Myocyte (in vitro differentiated cells): ENCODE data around the gene CSF1. TPM values are rescaled to one million over a fixed set of nuclear protein-coding genes. Genes with fewer than 3 reads are reported as not detected.
A peak's percentile ranks its signal among the peaks of the same experiment; 100 is the strongest.

Experiments used
- DNase-seq: peaks from one replicate; pipeline ENCODE4 v3.0.0-alpha.2; 2012; ENCODE audit warnings: low read depth
- total RNA-seq: library from RNA; depleted of rRNA; stranded (reverse); fragments of >200 nt; gene quantifications from 2 replicates; pipeline ENCODE4 v1.2.3, GENCODE V29; 2014

CSF1 gene
- total RNA-seq, 1 donor from 2014 or later, result 33.8 TPM

- no peak for DNase-seq
Observed at GRCh38 chr1:109882288-109883245, 28.1 kb upstream of the CSF1 start.

DNA sequence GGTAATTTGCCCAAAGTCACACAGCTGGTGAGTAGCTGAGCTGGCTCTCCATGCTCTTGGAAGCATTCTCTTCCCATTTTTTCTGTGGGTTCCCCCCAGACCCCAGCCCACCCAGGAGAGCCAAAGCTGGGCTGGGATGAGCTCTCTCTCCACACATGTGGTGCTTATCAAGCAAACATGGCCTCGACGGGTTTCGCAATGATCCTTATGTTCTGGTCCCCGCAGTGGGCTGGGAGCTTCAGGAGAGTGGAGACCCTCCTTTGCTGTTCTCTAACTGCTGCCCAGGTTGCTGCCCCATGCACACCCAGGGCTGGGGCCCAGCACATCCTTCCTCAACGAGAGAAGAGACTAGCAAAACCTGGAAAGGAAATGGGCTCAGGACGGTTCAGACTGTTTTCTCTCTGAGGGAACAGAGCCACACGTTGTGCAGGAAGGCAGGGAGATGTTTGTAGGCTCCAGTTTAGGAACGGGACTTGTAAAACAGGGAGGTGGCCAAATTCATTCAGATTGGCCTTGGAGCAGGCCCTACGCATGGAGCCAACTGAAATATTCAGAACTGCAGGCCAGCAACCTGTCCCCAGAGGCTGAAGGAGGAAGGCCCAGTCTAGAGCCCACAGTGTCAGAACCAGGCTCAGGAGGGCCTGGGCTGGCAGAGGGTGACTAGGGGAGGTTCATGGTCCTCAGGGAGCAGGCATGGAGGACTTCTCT lies 27.2 kb upstream of the CSF1 start:
- no peak for DNase-seq

DNA sequence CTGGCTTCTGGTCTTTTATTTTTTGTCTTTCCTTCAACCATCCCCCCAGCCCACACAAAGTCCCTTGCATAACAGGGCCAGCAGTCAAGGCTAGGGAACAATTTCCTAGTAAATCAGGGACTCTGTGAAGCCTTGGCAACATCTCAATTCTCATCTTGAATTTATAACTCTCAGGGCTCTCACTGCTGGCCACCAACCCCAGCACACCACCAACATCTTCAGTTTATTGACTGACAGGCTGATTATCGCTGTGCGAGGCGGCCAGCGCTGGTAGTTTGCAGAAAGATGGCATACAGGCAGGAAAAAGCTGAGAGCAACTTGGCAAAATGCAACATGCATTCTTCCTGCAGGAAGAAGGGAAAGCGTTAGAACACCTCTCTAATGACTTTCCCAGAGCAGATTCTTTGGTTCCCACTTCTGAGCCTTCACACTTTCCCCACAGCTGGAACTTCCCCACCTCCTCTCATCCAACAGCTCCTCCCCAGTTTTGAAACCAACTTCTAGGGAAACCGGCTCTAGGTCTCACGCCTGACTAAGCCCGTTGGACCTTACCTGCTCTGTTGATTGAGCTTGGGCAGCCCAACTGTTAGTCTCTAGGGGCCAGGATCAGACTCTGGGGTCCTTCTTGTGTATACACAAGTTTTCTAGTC lies 26.3 kb upstream of the CSF1 start:
- no peak for DNase-seq

DNA sequence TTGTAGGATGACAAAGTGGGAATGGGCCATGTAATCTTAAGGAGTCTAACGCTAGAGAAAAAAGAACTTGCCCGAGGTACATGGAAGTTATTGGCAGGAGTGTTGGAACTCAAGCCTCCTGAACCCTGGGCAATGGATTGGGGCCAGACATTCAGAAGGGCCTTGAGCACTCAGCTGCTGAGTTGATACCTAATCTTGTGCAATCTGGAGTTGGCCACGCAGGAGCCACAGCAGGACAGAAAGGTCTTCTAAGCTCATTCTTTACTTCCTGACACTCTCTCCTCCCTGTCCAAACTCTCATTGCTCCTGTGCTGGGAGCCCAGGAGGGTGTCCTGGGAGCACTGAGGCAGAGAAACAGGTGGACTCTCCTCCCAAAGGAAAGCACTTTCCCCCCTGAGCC lies 25.1 kb upstream of the CSF1 start:
- DNase-seq, result peak; percentile 24

DNA sequence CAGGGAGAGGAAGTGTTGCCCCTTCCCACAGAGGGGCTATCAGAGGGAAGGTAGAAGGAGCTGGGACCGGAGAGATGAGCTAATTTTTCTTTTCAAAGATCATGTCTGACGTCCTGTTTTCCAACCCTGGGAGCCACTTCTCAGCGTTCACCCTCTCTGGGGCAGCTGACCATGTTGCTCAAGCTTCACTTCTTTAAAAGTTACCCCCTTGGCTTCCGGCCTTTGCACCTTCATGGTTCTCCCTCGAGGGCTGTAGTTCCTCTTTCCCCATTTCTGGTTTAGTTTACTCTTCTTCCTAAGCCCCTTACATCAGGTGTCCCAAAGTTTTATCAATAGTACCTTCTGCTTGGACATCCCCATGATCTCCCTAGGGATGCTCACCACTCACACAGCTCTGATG lies 23.8 kb upstream of the CSF1 start:
- DNase-seq, result no peak

GRCh38 chr1:109887271-109887670 lies 23.4 kb upstream of the CSF1 start:
- DNase-seq, result no peak

- DNase-seq, result no peak
Observed at GRCh38 chr1:109887884-109888283, 22.8 kb upstream of the CSF1 start.

GRCh38 chr1:109889094-109889493 lies 21.6 kb upstream of the CSF1 start:
- no peak for DNase-seq

DNA sequence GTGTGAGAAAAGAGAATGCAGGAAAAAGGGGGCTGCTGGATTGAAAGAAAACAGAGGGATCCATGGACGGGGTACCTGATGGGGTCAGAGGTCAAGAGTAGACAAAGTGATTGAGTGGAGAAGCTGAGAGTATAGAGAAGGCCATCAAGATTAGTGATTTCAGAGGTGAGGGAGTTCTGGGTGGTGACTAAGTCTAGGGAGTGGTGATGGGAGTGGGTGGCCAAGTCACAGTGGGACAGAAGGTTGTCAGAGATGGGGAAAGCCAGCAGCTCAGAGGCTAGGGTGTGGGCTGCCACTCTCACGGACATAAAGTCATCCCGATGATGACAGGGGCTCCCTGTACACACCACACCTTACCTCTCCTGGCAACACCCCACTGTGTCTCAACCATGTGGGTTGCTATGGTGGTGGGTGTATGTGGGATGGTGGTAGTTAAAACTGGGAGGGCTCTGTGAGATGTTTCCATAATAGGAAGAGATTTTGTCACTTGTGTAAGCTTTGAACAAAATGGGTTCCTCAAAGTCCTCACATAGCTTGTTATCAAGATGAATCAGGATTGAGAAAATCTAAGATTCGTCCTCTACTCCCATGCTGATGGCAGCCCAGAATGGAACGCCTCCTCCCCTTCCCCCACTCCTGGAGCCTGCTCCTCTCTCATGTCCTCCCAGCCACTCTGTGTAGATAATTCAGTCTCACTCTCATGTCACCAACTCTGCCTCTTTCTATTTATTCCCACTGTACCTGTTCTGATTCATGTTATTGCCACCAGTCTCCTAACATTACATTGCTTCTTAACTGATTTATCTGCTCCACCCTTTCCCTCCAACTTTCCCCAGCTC lies 20.3 kb upstream of the CSF1 start:
- DNase-seq, result no peak

DNA sequence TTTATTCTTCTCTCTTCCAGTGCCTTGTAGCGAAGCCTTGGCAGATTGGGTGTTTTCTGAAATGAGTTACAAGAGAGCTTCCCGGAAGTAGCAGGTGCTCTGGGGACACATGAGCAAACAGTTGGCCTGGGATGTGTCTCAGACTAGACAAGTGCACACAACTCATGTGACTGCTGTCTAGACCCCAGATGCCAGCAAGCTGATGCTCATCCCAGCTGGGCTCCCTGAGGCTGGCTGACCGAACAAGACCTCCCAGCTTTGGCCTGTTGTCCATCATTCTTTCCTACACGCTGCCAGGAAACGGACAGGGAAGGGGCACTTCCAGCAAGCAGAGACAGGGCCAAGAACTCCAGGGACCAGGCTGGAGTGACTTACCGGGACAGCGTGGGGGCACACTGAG lies 18.7 kb upstream of the CSF1 start:
- DNase-seq, result peak; percentile 93

DNA sequence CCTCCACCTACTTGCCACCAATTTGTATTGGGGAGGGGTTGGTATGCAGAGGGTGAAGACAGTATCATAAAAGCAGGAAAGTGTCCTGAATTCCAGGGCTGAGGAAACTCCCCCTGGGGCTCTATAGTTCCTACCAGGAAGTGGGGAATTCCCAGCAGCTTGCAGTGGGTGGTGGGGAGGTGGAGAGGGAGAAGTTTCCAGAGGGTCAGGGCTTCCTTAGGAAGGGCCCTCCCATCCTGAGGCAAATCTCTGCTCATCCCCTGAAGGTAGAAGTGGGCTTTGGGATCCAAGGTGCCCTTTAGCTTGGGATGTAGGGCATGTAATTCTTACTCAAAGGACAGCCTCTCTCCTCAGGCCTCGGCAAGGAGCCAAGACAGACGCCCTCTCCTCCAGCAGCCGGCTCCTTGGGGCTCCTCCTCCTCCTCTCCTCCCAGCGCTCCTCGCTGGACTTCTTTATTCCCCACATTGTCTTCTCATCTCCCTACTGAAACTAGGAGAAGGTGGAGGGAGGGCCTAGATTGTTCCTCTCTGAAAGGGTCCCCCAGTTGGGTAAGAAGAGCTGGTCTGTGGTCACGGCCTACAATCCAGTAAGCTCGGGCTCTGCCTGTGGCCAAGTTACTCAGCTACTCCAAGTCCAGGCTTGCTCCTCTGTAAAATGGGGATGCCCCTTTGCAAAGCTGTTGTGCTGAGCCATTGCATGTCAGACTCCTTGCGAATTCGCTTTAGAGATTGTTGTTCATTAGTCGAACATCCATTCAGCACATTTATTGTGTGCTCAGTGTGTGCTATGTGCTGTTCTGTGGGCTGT lies 17.9 kb upstream of the CSF1 start:
- DNase-seq, result peak; percentile 25

- DNase-seq, result no peak
Observed at GRCh38 chr1:109893532-109894171, 17.0 kb upstream of the CSF1 start.

DNA sequence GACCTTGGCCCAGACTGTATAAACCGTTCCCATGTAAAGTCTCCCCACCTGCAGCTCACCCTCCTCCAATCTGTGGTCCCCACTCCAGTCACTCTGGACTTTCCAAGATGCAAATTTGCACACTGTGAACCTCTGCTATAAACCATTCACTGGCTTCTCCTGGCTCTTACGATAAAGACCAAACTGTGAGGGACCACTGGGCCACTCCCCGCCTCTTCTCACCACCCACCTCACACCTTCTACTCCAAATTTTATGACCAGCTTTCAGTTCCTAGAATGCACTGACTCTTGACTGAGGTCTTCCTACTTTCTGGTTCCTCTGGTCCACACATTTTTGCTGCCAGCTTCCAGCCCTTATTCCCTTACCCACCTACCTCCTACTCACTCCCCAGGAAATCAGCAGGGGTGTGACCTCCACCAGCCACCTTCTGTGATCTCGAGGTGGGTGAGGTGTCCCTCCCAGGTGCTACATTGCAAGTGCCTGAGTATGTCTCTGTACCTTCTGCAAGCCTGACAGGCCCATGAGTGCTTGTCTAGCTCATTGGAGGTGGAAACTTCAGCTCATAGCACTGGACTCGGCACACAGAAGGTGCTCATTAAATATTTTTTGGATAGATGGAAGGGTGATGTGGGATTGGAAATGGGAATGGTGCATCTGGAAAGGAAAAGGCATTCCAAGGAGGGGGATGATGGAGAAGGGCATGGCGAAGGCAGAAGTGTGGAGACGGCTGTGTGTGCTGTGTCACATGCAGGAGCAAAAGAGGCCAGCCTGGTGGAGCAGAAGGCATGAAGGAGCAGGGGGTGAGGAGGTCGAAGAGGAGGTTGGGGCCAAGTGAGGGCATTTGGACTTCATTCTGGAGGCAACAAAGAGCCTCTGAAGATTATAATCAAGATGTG lies 15.6 kb upstream of the CSF1 start:
- no peak for DNase-seq

- DNase-seq, result peak; percentile 63
Observed at GRCh38 chr1:109895720-109896504, 14.7 kb upstream of the CSF1 start.

DNA sequence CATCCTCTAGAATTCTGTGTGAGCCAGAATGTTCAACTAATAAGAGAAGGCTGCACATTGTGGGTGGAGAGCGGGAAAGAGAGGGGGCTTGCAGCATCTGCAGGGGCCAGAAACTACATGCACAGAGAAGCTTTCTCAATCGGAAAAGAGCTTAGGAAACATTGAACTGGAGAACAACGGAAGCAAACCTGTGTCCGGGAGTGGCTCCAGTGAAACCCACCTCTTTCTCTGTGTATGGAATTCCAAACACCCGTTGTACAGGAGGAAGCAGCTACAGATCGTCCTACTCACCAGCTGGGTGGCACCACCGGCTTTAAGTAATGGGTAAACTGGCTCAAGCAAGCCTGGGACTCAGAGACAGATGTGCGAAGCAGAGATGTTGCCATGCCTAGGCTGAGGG lies 14.0 kb upstream of the CSF1 start:
- DNase-seq, result no peak

- DNase-seq, result no peak
Observed at GRCh38 chr1:109897259-109897955, 13.2 kb upstream of the CSF1 start.

DNA sequence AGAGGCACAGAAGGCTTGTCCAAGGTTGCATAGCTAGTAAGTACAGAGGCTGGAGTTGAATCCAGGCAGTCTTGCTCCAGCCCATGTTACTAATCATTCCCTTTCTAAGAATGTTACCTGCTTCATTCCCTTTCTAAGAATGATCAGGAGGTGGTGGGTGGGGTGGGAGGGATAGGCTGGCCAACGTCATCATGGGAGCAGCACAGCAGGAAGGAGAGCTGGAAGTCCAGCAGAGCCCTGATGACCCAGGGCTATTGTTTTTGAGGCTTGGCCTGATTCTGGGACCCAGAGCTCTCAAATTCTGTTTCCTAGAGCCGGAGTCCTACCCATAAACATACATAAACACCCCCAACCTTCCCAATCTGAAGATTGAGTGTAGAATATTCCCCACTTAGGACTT lies 11.8 kb upstream of the CSF1 start:
- DNase-seq, result no peak
